ENCODE measurements around the gene SPAG16.

The SPAG16 gene

GRCh38 chr2:213265679-213266078, 18.6 kb upstream of the SPAG16 start (continued):
- TF ChIP-seq, protein P1, sequence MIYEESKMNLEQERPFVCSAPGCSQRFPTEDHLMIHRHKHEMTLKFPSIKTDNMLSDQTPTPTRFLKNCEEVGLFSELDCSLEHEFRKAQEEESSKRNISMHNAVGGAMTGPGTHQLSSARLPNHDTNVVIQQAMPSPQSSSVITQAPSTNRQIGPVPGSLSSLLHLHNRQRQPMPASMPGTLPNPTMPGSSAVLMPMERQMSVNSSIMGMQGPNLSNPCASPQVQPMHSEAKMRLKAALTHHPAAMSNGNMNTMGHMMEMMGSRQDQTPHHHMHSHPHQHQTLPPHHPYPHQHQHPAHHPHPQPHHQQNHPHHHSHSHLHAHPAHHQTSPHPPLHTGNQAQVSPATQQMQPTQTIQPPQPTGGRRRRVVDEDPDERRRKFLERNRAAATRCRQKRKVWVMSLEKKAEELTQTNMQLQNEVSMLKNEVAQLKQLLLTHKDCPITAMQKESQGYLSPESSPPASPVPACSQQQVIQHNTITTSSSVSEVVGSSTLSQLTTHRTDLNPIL (CRISPR knock-in tag; IDR thresholded peaks at IDR 0.05; ENCODE audit: low read depth): no peak
- TF ChIP-seq OSR1 (CRISPR knock-in tag; IDR thresholded peaks at IDR 0.05) (no peak), TCF4 (CRISPR knock-in tag; IDR thresholded peaks at IDR 0.05; ENCODE audit: borderline replicate concordance) (no peak), PPARA (CRISPR knock-in tag; IDR thresholded peaks at IDR 0.05; ENCODE audit: borderline replicate concordance) (no peak), ZNF565 (CRISPR knock-in tag; conservative IDR thresholded peaks at IDR 0.05; ENCODE audit: low read depth) (no peak)

DNA sequence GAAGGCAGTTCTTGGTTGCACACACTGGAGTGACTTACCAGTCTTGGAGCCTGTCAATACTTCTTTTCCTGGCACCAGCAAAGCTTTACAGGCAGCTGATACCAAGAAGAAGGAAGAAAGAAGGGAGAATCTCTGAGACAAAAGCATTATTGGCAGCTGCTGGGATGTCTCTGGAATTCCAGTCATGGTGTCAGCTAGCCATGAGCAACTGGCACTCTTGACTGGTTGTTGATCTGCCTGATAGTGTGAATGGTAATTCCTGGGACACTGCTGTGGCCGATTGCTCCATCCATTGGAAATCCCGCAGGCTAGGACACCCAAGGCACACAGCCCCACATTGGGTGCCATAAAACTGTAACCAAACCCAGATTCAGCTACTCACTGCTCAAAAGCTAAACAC, 17.8 kb upstream of the SPAG16 start:
- TF ChIP-seq ZFP30 (CRISPR knock-in tag; IDR thresholded peaks at IDR 0.05) (no peak), ARNTL (CRISPR knock-in tag; IDR thresholded peaks at IDR 0.05; ENCODE audit: borderline replicate concordance, low read depth) (no peak), OSR1 (CRISPR knock-in tag; IDR thresholded peaks at IDR 0.05) (no peak), ESRRG (CRISPR knock-in tag; IDR thresholded peaks at IDR 0.05) (no peak), ZNF8 (CRISPR knock-in tag; IDR thresholded peaks at IDR 0.05) (no peak), TCF4 (CRISPR knock-in tag; IDR thresholded peaks at IDR 0.05; ENCODE audit: borderline replicate concordance) (no peak), GLIS3 (CRISPR knock-in tag; IDR thresholded peaks at IDR 0.05) (no peak), PPARA (CRISPR knock-in tag; IDR thresholded peaks at IDR 0.05; ENCODE audit: borderline replicate concordance) (no peak)
- TF ChIP-seq, protein P2, sequence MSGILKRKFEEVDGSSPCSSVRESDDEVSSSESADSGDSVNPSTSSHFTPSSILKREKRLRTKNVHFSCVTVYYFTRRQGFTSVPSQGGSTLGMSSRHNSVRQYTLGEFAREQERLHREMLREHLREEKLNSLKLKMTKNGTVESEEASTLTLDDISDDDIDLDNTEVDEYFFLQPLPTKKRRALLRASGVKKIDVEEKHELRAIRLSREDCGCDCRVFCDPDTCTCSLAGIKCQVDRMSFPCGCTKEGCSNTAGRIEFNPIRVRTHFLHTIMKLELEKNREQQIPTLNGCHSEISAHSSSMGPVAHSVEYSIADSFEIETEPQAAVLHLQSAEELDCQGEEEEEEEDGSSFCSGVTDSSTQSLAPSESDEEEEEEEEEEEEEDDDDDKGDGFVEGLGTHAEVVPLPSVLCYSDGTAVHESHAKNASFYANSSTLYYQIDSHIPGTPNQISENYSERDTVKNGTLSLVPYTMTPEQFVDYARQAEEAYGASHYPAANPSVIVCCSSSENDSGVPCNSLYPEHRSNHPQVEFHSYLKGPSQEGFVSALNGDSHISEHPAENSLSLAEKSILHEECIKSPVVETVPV (CRISPR knock-in tag; IDR thresholded peaks at IDR 0.05): no peak
- TF ChIP-seq, protein P1 (CRISPR knock-in tag; IDR thresholded peaks at IDR 0.05; ENCODE audit: low read depth): no peak
- TF ChIP-seq, protein P3, sequence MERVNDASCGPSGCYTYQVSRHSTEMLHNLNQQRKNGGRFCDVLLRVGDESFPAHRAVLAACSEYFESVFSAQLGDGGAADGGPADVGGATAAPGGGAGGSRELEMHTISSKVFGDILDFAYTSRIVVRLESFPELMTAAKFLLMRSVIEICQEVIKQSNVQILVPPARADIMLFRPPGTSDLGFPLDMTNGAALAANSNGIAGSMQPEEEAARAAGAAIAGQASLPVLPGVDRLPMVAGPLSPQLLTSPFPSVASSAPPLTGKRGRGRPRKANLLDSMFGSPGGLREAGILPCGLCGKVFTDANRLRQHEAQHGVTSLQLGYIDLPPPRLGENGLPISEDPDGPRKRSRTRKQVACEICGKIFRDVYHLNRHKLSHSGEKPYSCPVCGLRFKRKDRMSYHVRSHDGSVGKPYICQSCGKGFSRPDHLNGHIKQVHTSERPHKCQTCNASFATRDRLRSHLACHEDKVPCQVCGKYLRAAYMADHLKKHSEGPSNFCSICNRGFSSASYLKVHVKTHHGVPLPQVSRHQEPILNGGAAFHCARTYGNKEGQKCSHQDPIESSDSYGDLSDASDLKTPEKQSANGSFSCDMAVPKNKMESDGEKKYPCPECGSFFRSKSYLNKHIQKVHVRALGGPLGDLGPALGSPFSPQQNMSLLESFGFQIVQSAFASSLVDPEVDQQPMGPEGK (CRISPR knock-in tag; IDR thresholded peaks at IDR 0.05; ENCODE audit: borderline replicate concordance): no peak
- TF ChIP-seq, protein P4, sequence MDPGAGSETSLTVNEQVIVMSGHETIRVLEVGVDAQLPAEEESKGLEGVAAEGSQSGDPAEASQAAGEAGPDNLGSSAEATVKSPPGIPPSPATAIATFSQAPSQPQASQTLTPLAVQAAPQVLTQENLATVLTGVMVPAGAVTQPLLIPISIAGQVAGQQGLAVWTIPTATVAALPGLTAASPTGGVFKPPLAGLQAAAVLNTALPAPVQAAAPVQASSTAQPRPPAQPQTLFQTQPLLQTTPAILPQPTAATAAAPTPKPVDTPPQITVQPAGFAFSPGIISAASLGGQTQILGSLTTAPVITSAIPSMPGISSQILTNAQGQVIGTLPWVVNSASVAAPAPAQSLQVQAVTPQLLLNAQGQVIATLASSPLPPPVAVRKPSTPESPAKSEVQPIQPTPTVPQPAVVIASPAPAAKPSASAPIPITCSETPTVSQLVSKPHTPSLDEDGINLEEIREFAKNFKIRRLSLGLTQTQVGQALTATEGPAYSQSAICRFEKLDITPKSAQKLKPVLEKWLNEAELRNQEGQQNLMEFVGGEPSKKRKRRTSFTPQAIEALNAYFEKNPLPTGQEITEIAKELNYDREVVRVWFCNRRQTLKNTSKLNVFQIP (CRISPR knock-in tag; IDR thresholded peaks at IDR 0.05; ENCODE audit: borderline replicate concordance, low read depth): no peak
- no peak for ATAC-seq

GRCh38 chr2:213271947-213272346, 12.3 kb upstream of the SPAG16 start:
- TF ChIP-seq, protein P5, sequence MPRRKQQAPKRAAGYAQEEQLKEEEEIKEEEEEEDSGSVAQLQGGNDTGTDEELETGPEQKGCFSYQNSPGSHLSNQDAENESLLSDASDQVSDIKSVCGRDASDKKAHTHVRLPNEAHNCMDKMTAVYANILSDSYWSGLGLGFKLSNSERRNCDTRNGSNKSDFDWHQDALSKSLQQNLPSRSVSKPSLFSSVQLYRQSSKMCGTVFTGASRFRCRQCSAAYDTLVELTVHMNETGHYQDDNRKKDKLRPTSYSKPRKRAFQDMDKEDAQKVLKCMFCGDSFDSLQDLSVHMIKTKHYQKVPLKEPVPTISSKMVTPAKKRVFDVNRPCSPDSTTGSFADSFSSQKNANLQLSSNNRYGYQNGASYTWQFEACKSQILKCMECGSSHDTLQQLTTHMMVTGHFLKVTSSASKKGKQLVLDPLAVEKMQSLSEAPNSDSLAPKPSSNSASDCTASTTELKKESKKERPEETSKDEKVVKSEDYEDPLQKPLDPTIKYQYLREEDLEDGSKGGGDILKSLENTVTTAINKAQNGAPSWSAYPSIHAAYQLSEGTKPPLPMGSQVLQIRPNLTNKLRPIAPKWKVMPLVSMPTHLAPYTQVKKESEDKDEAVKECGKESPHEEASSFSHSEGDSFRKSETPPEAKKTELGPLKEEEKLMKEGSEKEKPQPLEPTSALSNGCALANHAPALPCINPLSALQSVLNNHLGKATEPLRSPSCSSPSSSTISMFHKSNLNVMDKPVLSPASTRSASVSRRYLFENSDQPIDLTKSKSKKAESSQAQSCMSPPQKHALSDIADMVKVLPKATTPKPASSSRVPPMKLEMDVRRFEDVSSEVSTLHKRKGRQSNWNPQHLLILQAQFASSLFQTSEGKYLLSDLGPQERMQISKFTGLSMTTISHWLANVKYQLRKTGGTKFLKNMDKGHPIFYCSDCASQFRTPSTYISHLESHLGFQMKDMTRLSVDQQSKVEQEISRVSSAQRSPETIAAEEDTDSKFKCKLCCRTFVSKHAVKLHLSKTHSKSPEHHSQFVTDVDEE (CRISPR knock-in tag; IDR thresholded peaks at IDR 0.05): no peak
- TF ChIP-seq ZNF70 (CRISPR knock-in tag; IDR thresholded peaks at IDR 0.05) (no peak), OSR1 (CRISPR knock-in tag; IDR thresholded peaks at IDR 0.05) (no peak), ZNF8 (CRISPR knock-in tag; IDR thresholded peaks at IDR 0.05) (no peak), ARNTL (CRISPR knock-in tag; IDR thresholded peaks at IDR 0.05; ENCODE audit: borderline replicate concordance, low read depth) (no peak), ZFP3 (CRISPR knock-in tag; IDR thresholded peaks at IDR 0.05) (no peak), SNAI2 (CRISPR knock-in tag; IDR thresholded peaks at IDR 0.05) (no peak), RARB (CRISPR knock-in tag; IDR thresholded peaks at IDR 0.05) (no peak), GLIS3 (CRISPR knock-in tag; IDR thresholded peaks at IDR 0.05) (no peak), BACH2 (CRISPR knock-in tag; IDR thresholded peaks at IDR 0.05; ENCODE audit: borderline replicate concordance) (no peak), CSDC2 (CRISPR knock-in tag; IDR thresholded peaks at IDR 0.05) (no peak), TOX (CRISPR knock-in tag; IDR thresholded peaks at IDR 0.05; ENCODE audit: borderline replicate concordance) (no peak), ZFP30 (CRISPR knock-in tag; IDR thresholded peaks at IDR 0.05) (no peak), TCF4 (CRISPR knock-in tag; IDR thresholded peaks at IDR 0.05; ENCODE audit: borderline replicate concordance) (no peak), ZNF565 (CRISPR knock-in tag; conservative IDR thresholded peaks at IDR 0.05; ENCODE audit: low read depth) (no peak), ESRRG (CRISPR knock-in tag; IDR thresholded peaks at IDR 0.05) (no peak), ZC3H10 (CRISPR knock-in tag; IDR thresholded peaks at IDR 0.05) (no peak), PPARA (CRISPR knock-in tag; IDR thresholded peaks at IDR 0.05; ENCODE audit: borderline replicate concordance) (no peak)
- TF ChIP-seq, protein P2 (CRISPR knock-in tag; IDR thresholded peaks at IDR 0.05): no peak
- TF ChIP-seq, protein P4 (CRISPR knock-in tag; IDR thresholded peaks at IDR 0.05; ENCODE audit: borderline replicate concordance, low read depth): no peak
- ATAC-seq: no peak
